Measurements from ENCODE around the gene FIBCD1. TPM values are rescaled to one million over a fixed set of nuclear protein-coding genes. Genes with fewer than 3 reads are reported as not detected.

FIBCD1 gene
- total RNA-seq, 1 donor from 2014 or later, result 0.66 TPM

DNA sequence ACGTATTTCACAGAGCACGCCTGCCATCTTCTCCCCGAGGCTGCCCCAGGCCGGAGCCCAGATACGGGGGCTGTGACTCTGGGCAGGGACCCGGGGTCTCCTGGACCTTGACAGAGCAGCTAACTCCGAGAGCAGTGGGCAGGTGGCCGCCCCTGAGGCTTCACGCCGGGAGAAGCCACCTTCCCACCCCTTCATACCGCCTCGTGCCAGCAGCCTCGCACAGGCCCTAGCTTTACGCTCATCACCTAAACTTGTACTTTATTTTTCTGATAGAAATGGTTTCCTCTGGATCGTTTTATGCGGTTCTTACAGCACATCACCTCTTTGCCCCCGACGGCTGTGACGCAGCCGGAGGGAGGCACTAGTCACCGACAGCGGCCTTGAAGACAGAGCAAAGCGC, 52.1 kb downstream of the FIBCD1 start:
- FAIRE-seq (no peak), DNase-seq (ENCODE audit: low read depth) (no peak)
- H3K36me3 Mint-ChIP-seq (ENCODE audit: low read depth, unreplicated experiment), result peaks cover 13% of the 10 kb centered on the region
- Histone ChIP-seq H3K36me3 (ENCODE audit: insufficient read depth, low read length) (peaks cover 47% of the 10 kb centered on the region), H3K4me1 (ENCODE audit: insufficient read depth, low read length) (no peaks in the 10 kb centered on the region), H3K79me2 (ENCODE audit: insufficient read depth, low read length) (peaks cover 41% of the 10 kb centered on the region), H3K4me3 (ENCODE audit: insufficient read depth, low read depth, low read length) (no peak overlapping the region), H3K27ac (ENCODE audit: low read depth, low read length) (no peak overlapping the region), H2AFZ (ENCODE audit: low read depth, low read length) (no peak overlapping the region), H3K27me3 (ENCODE audit: insufficient read depth, low read length) (no peaks in the 10 kb centered on the region), H3K9me3 (ENCODE audit: insufficient read depth, low read depth, low read length) (no peaks in the 10 kb centered on the region), H3K9ac (ENCODE audit: low read length) (no peak overlapping the region), H3K4me2 (ENCODE audit: low read length) (no peak overlapping the region), H4K20me1 (ENCODE audit: insufficient read depth, low read length) (peaks cover 91% of the 10 kb centered on the region)
- peak overlapping the region; percentile 45 for H3K4me3 Mint-ChIP-seq (ENCODE audit: unreplicated experiment)
- H3K27me3 Mint-ChIP-seq (ENCODE audit: low read depth, unreplicated experiment), result no peaks in the 10 kb centered on the region
- H3K9me3 Mint-ChIP-seq (ENCODE audit: unreplicated experiment), result no peaks in the 10 kb centered on the region
- H3K4me1 Mint-ChIP-seq (ENCODE audit: low read depth, unreplicated experiment), result peaks cover 7% of the 10 kb centered on the region
- H3K27ac Mint-ChIP-seq (ENCODE audit: unreplicated experiment), result peak overlapping the region; percentile 47
- no peak for TF ChIP-seq EZH2 (IDR thresholded peaks at IDR 0.05; ENCODE audit: insufficient read depth, low read length)

DNA sequence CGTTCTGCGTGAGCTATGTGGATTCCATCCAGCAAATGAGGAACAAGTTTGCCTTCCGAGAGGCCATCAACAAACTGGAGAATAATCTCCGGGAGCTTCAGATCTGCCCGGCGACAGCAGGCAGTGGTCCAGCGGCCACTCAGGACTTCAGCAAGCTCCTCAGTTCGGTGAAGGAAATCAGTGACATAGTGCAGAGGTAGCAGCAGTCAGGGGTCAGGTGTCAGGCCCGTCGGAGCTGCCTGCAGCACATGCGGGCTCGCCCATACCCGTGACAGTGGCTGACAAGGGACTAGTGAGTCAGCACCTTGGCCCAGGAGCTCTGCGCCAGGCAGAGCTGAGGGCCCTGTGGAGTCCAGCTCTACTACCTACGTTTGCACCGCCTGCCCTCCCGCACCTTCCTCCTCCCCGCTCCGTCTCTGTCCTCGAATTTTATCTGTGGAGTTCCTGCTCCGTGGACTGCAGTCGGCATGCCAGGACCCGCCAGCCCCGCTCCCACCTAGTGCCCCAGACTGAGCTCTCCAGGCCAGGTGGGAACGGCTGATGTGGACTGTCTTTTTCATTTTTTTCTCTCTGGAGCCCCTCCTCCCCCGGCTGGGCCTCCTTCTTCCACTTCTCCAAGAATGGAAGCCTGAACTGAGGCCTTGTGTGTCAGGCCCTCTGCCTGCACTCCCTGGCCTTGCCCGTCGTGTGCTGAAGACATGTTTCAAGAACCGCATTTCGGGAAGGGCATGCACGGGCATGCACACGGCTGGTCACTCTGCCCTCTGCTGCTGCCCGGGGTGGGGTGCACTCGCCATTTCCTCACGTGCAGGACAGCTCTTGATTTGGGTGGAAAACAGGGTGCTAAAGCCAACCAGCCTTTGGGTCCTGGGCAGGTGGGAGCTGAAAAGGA, 53.3 kb downstream of the FIBCD1 start:
- peak overlapping the region; percentile 66 for H3K27ac Mint-ChIP-seq (ENCODE audit: unreplicated experiment)
- Histone ChIP-seq H3K27me3 (ENCODE audit: insufficient read depth, low read length) (no peaks in the 10 kb centered on the region), H3K9me3 (ENCODE audit: insufficient read depth, low read depth, low read length) (no peaks in the 10 kb centered on the region), H3K27ac (ENCODE audit: low read depth, low read length) (no peak overlapping the region), H3K4me3 (ENCODE audit: insufficient read depth, low read depth, low read length) (no peak overlapping the region), H3K9ac (ENCODE audit: low read length) (no peak overlapping the region), H4K20me1 (ENCODE audit: insufficient read depth, low read length) (peaks cover 90% of the 10 kb centered on the region), H3K4me2 (ENCODE audit: low read length) (no peak overlapping the region), H3K4me1 (ENCODE audit: insufficient read depth, low read length) (no peaks in the 10 kb centered on the region), H2AFZ (ENCODE audit: low read depth, low read length) (no peak overlapping the region), H3K36me3 (ENCODE audit: insufficient read depth, low read length) (peaks cover 56% of the 10 kb centered on the region), H3K79me2 (ENCODE audit: insufficient read depth, low read length) (peaks cover 38% of the 10 kb centered on the region)
- peaks cover 7% of the 10 kb centered on the region for H3K4me1 Mint-ChIP-seq (ENCODE audit: low read depth, unreplicated experiment)
- H3K36me3 Mint-ChIP-seq (ENCODE audit: low read depth, unreplicated experiment), result peaks cover 19% of the 10 kb centered on the region
- H3K27me3 Mint-ChIP-seq (ENCODE audit: low read depth, unreplicated experiment), result no peaks in the 10 kb centered on the region
- TF ChIP-seq, protein P1, sequence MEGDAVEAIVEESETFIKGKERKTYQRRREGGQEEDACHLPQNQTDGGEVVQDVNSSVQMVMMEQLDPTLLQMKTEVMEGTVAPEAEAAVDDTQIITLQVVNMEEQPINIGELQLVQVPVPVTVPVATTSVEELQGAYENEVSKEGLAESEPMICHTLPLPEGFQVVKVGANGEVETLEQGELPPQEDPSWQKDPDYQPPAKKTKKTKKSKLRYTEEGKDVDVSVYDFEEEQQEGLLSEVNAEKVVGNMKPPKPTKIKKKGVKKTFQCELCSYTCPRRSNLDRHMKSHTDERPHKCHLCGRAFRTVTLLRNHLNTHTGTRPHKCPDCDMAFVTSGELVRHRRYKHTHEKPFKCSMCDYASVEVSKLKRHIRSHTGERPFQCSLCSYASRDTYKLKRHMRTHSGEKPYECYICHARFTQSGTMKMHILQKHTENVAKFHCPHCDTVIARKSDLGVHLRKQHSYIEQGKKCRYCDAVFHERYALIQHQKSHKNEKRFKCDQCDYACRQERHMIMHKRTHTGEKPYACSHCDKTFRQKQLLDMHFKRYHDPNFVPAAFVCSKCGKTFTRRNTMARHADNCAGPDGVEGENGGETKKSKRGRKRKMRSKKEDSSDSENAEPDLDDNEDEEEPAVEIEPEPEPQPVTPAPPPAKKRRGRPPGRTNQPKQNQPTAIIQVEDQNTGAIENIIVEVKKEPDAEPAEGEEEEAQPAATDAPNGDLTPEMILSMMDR (IDR thresholded peaks at IDR 0.05; ENCODE audit: insufficient read depth, low read depth, low read length), result no peak
- H3K9me3 Mint-ChIP-seq (ENCODE audit: unreplicated experiment), result no peaks in the 10 kb centered on the region
- H3K4me3 Mint-ChIP-seq (ENCODE audit: unreplicated experiment), result peak overlapping the region; percentile 54
- DNase-seq (ENCODE audit: low read depth) (no peak), FAIRE-seq (no peak)

DNA sequence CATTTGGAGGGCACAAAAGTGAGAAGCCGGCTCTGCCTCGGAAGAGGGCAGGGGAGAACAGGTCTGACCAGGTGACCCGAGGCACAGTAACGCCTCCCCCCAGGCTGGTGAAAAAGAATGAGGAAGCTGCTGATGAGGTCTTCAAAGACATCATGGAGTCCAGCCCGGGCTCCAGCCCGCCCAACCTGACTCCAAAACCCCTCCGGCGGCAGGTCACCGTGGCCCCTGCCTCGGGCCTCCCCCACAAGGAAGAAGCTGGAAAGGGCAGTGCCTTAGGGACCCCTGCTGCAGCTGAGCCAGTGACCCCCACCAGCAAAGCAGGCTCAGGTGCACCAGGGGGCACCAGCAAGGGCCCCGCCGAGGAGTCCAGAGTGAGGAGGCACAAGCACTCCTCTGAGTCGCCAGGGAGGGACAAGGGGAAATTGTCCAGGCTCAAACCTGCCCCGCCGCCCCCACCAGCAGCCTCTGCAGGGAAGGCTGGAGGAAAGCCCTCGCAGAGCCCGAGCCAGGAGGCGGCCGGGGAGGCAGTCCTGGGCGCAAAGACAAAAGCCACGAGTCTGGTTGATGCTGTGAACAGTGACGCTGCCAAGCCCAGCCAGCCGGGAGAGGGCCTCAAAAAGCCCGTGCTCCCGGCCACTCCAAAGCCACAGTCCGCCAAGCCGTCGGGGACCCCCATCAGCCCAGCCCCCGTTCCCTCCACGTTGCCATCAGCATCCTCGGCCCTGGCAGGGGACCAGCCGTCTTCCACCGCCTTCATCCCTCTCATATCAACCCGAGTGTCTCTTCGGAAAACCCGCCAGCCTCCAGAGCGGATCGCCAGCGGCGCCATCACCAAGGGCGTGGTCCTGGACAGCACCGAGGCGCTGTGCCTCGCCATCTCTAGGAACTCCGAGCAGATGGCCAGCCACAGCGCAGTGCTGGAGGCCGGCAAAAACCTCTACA, 54.2 kb downstream of the FIBCD1 start:
- no peaks in the 10 kb centered on the region for H3K9me3 Mint-ChIP-seq (ENCODE audit: unreplicated experiment)

More for the DNA sequence above, 54.2 kb downstream of the FIBCD1 start:
- no peaks in the 10 kb centered on the region for H3K27me3 ChIP-seq (ENCODE audit: insufficient read depth, low read length)
- H3K4me3 ChIP-seq (ENCODE audit: insufficient read depth, low read depth, low read length), result no peak overlapping the region
- H3K36me3 ChIP-seq (ENCODE audit: insufficient read depth, low read length), result peaks cover 58% of the 10 kb centered on the region
- Mint-ChIP-seq H3K4me1 (ENCODE audit: low read depth, unreplicated experiment) (peaks cover 7% of the 10 kb centered on the region), H3K36me3 (ENCODE audit: low read depth, unreplicated experiment) (peaks cover 23% of the 10 kb centered on the region), H3K27ac (ENCODE audit: unreplicated experiment) (peak overlapping the region; percentile 47), H3K4me3 (ENCODE audit: unreplicated experiment) (no peak overlapping the region), H3K27me3 (ENCODE audit: low read depth, unreplicated experiment) (no peaks in the 10 kb centered on the region)
- no peaks in the 10 kb centered on the region for H3K4me1 ChIP-seq (ENCODE audit: insufficient read depth, low read length)
- FAIRE-seq (no peak), DNase-seq (ENCODE audit: low read depth) (no peak)
- no peak overlapping the region for H3K9ac ChIP-seq (ENCODE audit: low read length)
- no peak for TF ChIP-seq EZH2 (IDR thresholded peaks at IDR 0.05; ENCODE audit: insufficient read depth, low read length)
- TF ChIP-seq, protein P1 (IDR thresholded peaks at IDR 0.05; ENCODE audit: insufficient read depth, low read depth, low read length), result no peak
- H4K20me1 ChIP-seq (ENCODE audit: insufficient read depth, low read length), result peaks cover 90% of the 10 kb centered on the region
- no peak overlapping the region for H2AFZ ChIP-seq (ENCODE audit: low read depth, low read length)
- H3K9me3 ChIP-seq (ENCODE audit: insufficient read depth, low read depth, low read length), result no peaks in the 10 kb centered on the region
- no peak overlapping the region for H3K27ac ChIP-seq (ENCODE audit: low read depth, low read length)
- H3K4me2 ChIP-seq (ENCODE audit: low read length), result no peak overlapping the region
- H3K79me2 ChIP-seq (ENCODE audit: insufficient read depth, low read length), result peaks cover 47% of the 10 kb centered on the region

Data from astrocyte (in vitro differentiated cells and primary cell).